K562 (cell line): ENCODE measurements around the gene GLDN.

Source experiments
- ARID3A ChIP-seq: IDR thresholded peaks from 2 replicates; pipeline ENCODE4 v1.6.1; 2012; ENCODE audit warnings: low read depth, low read length, improper control_type of control experiment, borderline replicate concordance
- CTCF ChIP-seq, 3 experiments: IDR thresholded peaks in 2 of 3; conservative IDR thresholded peaks in 1 of 3; 2 replicates each; pipeline ENCODE4 v1.5.1; 2011 to 2012; ENCODE audit warnings: low read length in 3 of 3, mild to moderate bottlenecking in 3 of 3, control low read depth in 2 of 3, improper control_type of control experiment in 1 of 3, inconsistent platforms in 1 of 3, low read depth in 1 of 3, mixed read lengths in 1 of 3, moderate library complexity in 1 of 3; ENCODE audit not compliant: insufficient read depth in 2 of 3
- IRF2 ChIP-seq: sonication (generic); formaldehyde crosslinking; IDR thresholded peaks from 2 replicates; pipeline ENCODE4 v1.8.1; 2022; ENCODE audit warnings: mild to moderate bottlenecking, missing genetic modification reagents
- PYGO2 ChIP-seq: fragments of 450-650 bp; IDR thresholded peaks from 2 replicates; pipeline ENCODE4 v1.6.1; 2016; ENCODE audit warnings: mild to moderate bottlenecking, missing genetic modification characterization, moderate library complexity, missing compliant biosample characterization
- RFX1 ChIP-seq: fragments of 450-650 bp; IDR thresholded peaks from 2 replicates; pipeline ENCODE4 v1.6.1; 2016; ENCODE audit warnings: mild to moderate bottlenecking, moderate library complexity
- SIN3A ChIP-seq, 2 experiments: fragments of 150-350 bp in 1 of 2; IDR thresholded peaks; 2 replicates each; pipeline ENCODE4 v1.6.1; 2011 to 2016; ENCODE audit warnings: borderline replicate concordance in 2 of 2, low read depth in 2 of 2, low read length in 2 of 2, mild to moderate bottlenecking in 2 of 2, moderate library complexity in 2 of 2; ENCODE audit not compliant: control insufficient read depth in 1 of 2

- no peak for TF ChIP-seq IRF2 (CRISPR knock-in tag)
- no peak for TF ChIP-seq CTCF (IDR thresholded peaks at IDR 0.05 in 2 of 3, conservative IDR thresholded peaks at IDR 0.05 in 1 of 3; ENCODE audit: insufficient read depth in 2 of 3, low read depth in 1 of 3, low read length in 3 of 3)
- TF ChIP-seq SIN3A (IDR thresholded peaks at IDR 0.05; ENCODE audit: borderline replicate concordance in 2 of 2, control insufficient read depth in 1 of 2, low read depth in 2 of 2, low read length in 2 of 2), result no peak
- no peak for TF ChIP-seq ARID3A
- no peak for TF ChIP-seq PYGO2 (tag)
- TF ChIP-seq RFX1, result no peak
Observed at GRCh38 chr15:51386486-51386885, 45.0 kb downstream of the GLDN start.
